PC-3 (cell line): ENCODE results near the gene C1orf105. TPM values are rescaled to one million over a fixed set of nuclear protein-coding genes. Genes with fewer than 3 reads are reported as not detected.
A peak's percentile ranks its signal among the peaks of the same experiment; 100 is the strongest.

ENCODE experiments used
- ATAC-seq: fragments of 200-7000 bp; cut with Tn5 transposase; 2 replicates; pipeline ENCODE4 v1.9.1; 2020; ENCODE audit warnings: mild to moderate bottlenecking, moderate library complexity
- BruUV-seq: library from RNA; stranded (reverse); fragments of 400-500 nt; replicated peaks from 2 replicates; lab custom pipeline; 2021; lab: Mats Ljungman, UMichigan
- CTCF ChIA-PET: fragments of 300-600 bp; sonication (Branson Sonifier 250); formaldehyde crosslinking; loops from one replicate; lab custom pipeline; 2022; ENCODE audit warnings: antibody characterized with exemption; lab: Charles Lee
- POLR2A ChIA-PET: fragments of 300-600 bp; sonication (Branson Sonifier 250); formaldehyde crosslinking; loops from one replicate; lab custom pipeline; 2022; ENCODE audit warnings: antibody characterized with exemption; ENCODE audit not compliant: unreplicated experiment; lab: Charles Lee
- DNase-seq: peaks from one replicate; pipeline ENCODE4 v3.0.0-alpha.2; 2015
- H2AFZ ChIP-seq: fragments of 300-600 bp; sonication (generic); 2 replicates; pipeline ENCODE4 v1.6.0; 2016; ENCODE audit warnings: antibody characterized with exemption, low read length
- H3F3A ChIP-seq: fragments of 300-600 bp; sonication (generic); one replicate; pipeline ENCODE4 v1.6.0; 2017; ENCODE audit warnings: antibody characterized with exemption, low read length, control low read depth, mild to moderate bottlenecking; ENCODE audit not compliant: unreplicated experiment
- H3K27ac ChIP-seq: fragments of 300-600 bp; sonication (generic); 2 replicates; pipeline ENCODE4 v1.5.1; 2016; ENCODE audit warnings: mild to moderate bottlenecking, low read length
- H3K27me3 ChIP-seq: fragments of 300-600 bp; sonication (generic); 2 replicates; pipeline ENCODE4 v1.6.1; 2016; ENCODE audit warnings: low read length, mixed read lengths
- H3K36me3 ChIP-seq: fragments of 300-600 bp; sonication (generic); 2 replicates; pipeline ENCODE4 v1.6.1; 2016; ENCODE audit warnings: low read depth, mixed run types, low read length, mixed read lengths
- H3K4me1 ChIP-seq: fragments of 300-600 bp; sonication (generic); 2 replicates; pipeline ENCODE4 v1.5.1; 2016; ENCODE audit warnings: low read length; ENCODE audit not compliant: insufficient read depth
- H3K4me2 ChIP-seq: fragments of 300-600 bp; sonication (generic); 2 replicates; pipeline ENCODE4 v1.6.0; 2016; ENCODE audit warnings: low read length
- H3K4me3 ChIP-seq: fragments of 300-600 bp; sonication (generic); 2 replicates; pipeline ENCODE4 v1.5.1; 2016; ENCODE audit warnings: mild to moderate bottlenecking, low read length, mixed read lengths
- H3K79me2 ChIP-seq: fragments of 300-600 bp; sonication (generic); 2 replicates; pipeline ENCODE4 v1.6.1; 2017; ENCODE audit warnings: low read length, mixed read lengths
- H3K9ac ChIP-seq: fragments of 300-600 bp; sonication (generic); 2 replicates; pipeline ENCODE4 v1.6.0; 2016; ENCODE audit warnings: mild to moderate bottlenecking, low read length
- H3K9me2 ChIP-seq: fragments of 300-600 bp; sonication (generic); replicated peaks from 2 replicates; pipeline ENCODE4 v1.6.1; 2016; ENCODE audit warnings: mixed run types, low read length, mixed read lengths
- H3K9me3 ChIP-seq: fragments of 300-600 bp; sonication (generic); 2 replicates; pipeline ENCODE4 v1.6.1; 2016; ENCODE audit warnings: low read length, mixed read lengths
- H4K20me1 ChIP-seq: fragments of 300-600 bp; sonication (generic); 2 replicates; pipeline ENCODE4 v1.6.1; 2016; ENCODE audit warnings: low read length, mixed read lengths
- EZH2 ChIP-seq: fragments of 300-600 bp; sonication (generic); IDR thresholded peaks from one replicate; pipeline ENCODE4 v1.6.1; 2017; ENCODE audit warnings: antibody characterized with exemption, mild to moderate bottlenecking, low read length; ENCODE audit not compliant: unreplicated experiment
- EZH2phosphoT487 ChIP-seq: fragments of 300-600 bp; sonication (generic); IDR thresholded peaks from 2 replicates; pipeline ENCODE4 v1.6.1; 2018; ENCODE audit warnings: mild to moderate bottlenecking, antibody characterized with exemption, low read length, borderline replicate concordance
- intact Hi-C: fragments of 100-400 bp; cut with micrococcal nuclease; formaldehyde crosslinking; loops from 2 replicates; pipeline ENCODE4 v1.9.0; 2023
- total RNA-seq: library from RNA; depleted of rRNA; stranded (reverse); fragments of >200 nt; gene quantifications from 2 replicates; pipeline ENCODE4 v1.2.3, GENCODE V29; 2014
- TF ChIP-seq, protein P1 (sequence below): fragments of 300-600 bp; sonication (generic); conservative IDR thresholded peaks from 2 replicates; pipeline ENCODE4 v1.5.1; 2017; ENCODE audit warnings: antibody characterized with exemption, low read depth, mild to moderate bottlenecking, low read length

The C1orf105 gene
- total RNA-seq, 1 experiment from 2014 or later, result not detected

DNA sequence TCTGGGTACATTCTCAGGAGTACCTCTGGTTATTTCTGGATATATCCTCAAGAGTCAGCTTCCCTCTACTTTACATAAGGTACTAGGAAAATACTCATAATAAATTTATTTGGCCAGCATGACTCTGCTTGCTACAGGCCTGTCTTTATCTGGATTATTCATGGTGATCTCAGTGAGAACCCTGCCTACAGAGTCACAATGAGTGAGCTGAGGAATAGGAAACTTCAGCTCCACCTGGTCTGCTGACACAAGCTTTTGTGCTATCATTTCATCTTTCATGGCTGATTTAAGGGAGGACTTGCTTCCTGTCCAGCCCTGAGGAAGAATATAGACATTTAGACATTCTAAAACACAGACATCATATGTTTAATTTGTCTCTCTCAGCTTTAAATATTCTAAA lies 93.0 kb downstream of the C1orf105 start:
- H4K20me1 ChIP-seq, result no peaks in the 10 kb centered on the region
- CTCF ChIA-PET, result interaction anchor here (0.8 kb wide), 2 partner anchors 62 to 65 kb away, joined by 4 read pairs; no protein-coding TSS in a partner anchor
- peaks cover 25% of the 10 kb centered on the region for H3K4me1 ChIP-seq
- H3K4me2 ChIP-seq, result peak overlapping the region; percentile 8
- H3K27ac ChIP-seq, result peak overlapping the region; percentile 33
- 0 out of 2 replicates have a peak, but pooled peaks cover 4% of the 10 kb centered on the region for H3K9me2 ChIP-seq
- H3K36me3 ChIP-seq, result no peaks in the 10 kb centered on the region; the same call in 1 of the 2 replicates
- no peak overlapping the region for H3K9ac ChIP-seq
- peak; percentile 98 for ATAC-seq
- no peaks in the 10 kb centered on the region for H3K27me3 ChIP-seq
- peak overlapping the region; percentile 2; the same call in 1 of the 2 replicates for H2AFZ ChIP-seq
- no TSS peak for BruUV-seq
- TF ChIP-seq, protein P1, sequence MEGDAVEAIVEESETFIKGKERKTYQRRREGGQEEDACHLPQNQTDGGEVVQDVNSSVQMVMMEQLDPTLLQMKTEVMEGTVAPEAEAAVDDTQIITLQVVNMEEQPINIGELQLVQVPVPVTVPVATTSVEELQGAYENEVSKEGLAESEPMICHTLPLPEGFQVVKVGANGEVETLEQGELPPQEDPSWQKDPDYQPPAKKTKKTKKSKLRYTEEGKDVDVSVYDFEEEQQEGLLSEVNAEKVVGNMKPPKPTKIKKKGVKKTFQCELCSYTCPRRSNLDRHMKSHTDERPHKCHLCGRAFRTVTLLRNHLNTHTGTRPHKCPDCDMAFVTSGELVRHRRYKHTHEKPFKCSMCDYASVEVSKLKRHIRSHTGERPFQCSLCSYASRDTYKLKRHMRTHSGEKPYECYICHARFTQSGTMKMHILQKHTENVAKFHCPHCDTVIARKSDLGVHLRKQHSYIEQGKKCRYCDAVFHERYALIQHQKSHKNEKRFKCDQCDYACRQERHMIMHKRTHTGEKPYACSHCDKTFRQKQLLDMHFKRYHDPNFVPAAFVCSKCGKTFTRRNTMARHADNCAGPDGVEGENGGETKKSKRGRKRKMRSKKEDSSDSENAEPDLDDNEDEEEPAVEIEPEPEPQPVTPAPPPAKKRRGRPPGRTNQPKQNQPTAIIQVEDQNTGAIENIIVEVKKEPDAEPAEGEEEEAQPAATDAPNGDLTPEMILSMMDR, result no peak
- no peak for TF ChIP-seq EZH2
- no peak overlapping the region for H3K4me3 ChIP-seq
- 0 out of 2 replicates have a peak, but pooled peaks cover 6% of the 10 kb centered on the region for H3K9me3 ChIP-seq
- POLR2A ChIA-PET, result interaction anchor here (0.7 to 1.0 kb wide), 2 partner anchors 15 to 19 kb away, joined by 4 to 14 read pairs; partner anchors contain the start of gene SUCO
- intact Hi-C loops, result loop anchor here (1.0 to 2.0 kb wide), 4 partner anchors 13 to 64 kb away; no protein-coding TSS in a partner anchor
- peaks cover 3% of the 10 kb centered on the region for H3F3A ChIP-seq
- H3K79me2 ChIP-seq, result no peaks in the 10 kb centered on the region
- peak; percentile 89 for DNase-seq

DNA sequence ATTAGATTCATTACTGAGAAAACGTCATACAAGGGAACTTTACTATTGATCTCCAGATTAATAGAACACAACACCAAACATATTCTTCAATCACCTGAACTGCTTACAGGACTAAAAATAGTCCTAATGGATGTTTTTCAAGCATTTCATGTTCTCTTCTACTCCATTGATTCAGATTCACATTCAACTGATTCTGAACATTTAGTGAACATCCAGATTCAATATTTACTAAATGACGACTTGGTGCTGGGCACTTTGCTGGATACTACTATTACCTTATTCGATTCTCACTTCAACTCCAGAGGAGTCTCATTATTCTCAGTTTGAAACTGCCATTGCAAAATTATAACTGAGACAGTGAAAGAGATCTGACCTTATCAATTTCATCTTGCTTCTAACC lies 93.6 kb downstream of the C1orf105 start:
- ChIA-PET CTCF (interaction anchor here (0.8 kb wide), 2 partner anchors 63 to 65 kb away, joined by 4 read pairs; no protein-coding TSS in a partner anchor), POLR2A (interaction anchor here (0.7 to 1.0 kb wide), 2 partner anchors 15 to 18 kb away, joined by 4 to 14 read pairs; partner anchors contain the start of gene SUCO)
- intact Hi-C loops, result no loop called here
- no peaks in the 10 kb centered on the region for H3K79me2 ChIP-seq
- ATAC-seq, result no peak
- H3K27me3 ChIP-seq, result no peaks in the 10 kb centered on the region
- no TSS peak for BruUV-seq
- H3K27ac ChIP-seq, result peak overlapping the region; percentile 33
- no peaks in the 10 kb centered on the region; the same call in 1 of the 2 replicates for H3K36me3 ChIP-seq
- no peak overlapping the region for H3K9ac ChIP-seq
- TF ChIP-seq, protein P1, result no peak
- no peak for TF ChIP-seq EZH2phosphoT487
- no peak for TF ChIP-seq EZH2
- no peak for DNase-seq
- no peak overlapping the region for H2AFZ ChIP-seq
- 0 out of 2 replicates have a peak, but pooled peaks cover 6% of the 10 kb centered on the region for H3K9me3 ChIP-seq
- H3K9me2 ChIP-seq, result 0 out of 2 replicates have a peak, but pooled peaks cover 4% of the 10 kb centered on the region
- peak overlapping the region; percentile 8; the same call in 1 of the 2 replicates for H3K4me2 ChIP-seq
- no peaks in the 10 kb centered on the region for H4K20me1 ChIP-seq
- H3K4me1 ChIP-seq, result peaks cover 25% of the 10 kb centered on the region
- no peak overlapping the region for H3K4me3 ChIP-seq
- H3F3A ChIP-seq, result peaks cover 3% of the 10 kb centered on the region

DNA sequence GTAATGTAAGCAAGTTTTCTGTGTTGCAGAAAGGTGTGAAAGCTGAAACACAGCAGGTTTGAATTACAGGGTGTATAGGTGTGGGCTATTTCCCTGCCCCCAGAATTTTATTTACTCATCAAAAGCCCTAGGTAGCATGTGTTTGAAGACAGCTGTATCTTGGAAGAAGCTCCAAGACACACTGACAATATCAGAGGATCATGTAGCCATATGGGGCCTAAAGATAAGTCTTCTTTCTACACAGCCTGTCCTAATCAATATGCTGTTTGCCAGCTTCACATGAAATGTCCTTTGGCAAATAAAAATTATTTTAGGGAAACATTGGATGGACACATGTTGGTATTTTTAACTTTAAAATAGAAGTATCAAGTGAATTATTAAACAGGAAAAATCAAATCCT lies 95.0 kb downstream of the C1orf105 start:
- no peak overlapping the region for H3K4me2 ChIP-seq
- no peak overlapping the region for H3K4me3 ChIP-seq
- TF ChIP-seq EZH2phosphoT487, result no peak
- TF ChIP-seq, protein P1, result no peak
- no peak for TF ChIP-seq EZH2
- H3K9me2 ChIP-seq, result 0 out of 2 replicates have a peak, but pooled peaks cover 4% of the 10 kb centered on the region
- ChIA-PET POLR2A (no interaction called here), CTCF (no interaction called here)
- H3K4me1 ChIP-seq, result peaks cover 25% of the 10 kb centered on the region
- peaks cover 3% of the 10 kb centered on the region for H3F3A ChIP-seq
- intact Hi-C loops, result no loop called here
- H3K27ac ChIP-seq, result no peak overlapping the region
- no peak overlapping the region for H3K9ac ChIP-seq
- H3K27me3 ChIP-seq, result no peaks in the 10 kb centered on the region
- H4K20me1 ChIP-seq, result no peaks in the 10 kb centered on the region
- 0 out of 2 replicates have a peak, but pooled peaks cover 6% of the 10 kb centered on the region for H3K9me3 ChIP-seq
- no peaks in the 10 kb centered on the region for H3K79me2 ChIP-seq
- H3K36me3 ChIP-seq, result no peaks in the 10 kb centered on the region; the same call in 1 of the 2 replicates
- ATAC-seq, result no peak
- no peak overlapping the region for H2AFZ ChIP-seq
- no peak for DNase-seq
- BruUV-seq, result no TSS peak
